Measurements from ENCODE around the gene AKAP6.

AKAP6 gene

DNA sequence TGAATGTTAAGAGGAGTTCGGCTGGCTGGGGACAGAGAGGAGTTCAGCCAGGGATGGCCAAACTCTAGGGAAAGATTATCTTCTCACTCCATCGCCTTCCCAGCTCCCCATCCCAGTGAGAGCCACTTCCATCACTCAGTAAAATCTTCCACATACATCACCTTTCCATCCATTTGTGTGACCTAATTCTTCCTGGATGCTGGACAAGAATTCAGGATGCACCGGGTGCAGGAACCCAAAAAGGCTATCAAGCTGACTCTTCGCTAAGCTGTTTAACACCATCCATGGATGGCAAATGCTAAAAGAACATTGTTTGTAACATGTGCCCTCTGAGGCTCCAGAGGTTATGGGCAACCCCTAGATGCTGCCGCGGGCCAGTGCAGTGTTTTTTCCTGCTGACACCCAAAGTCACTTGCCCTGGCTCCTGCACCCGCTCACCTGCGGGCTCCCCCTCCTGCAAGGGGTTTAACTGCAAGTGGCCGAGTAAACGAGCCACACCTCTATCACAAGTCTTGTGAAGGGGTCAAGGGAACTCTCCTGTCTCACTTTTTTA lies 393.6 kb downstream of the AKAP6 start:
- DNase-seq: no peak

DNA sequence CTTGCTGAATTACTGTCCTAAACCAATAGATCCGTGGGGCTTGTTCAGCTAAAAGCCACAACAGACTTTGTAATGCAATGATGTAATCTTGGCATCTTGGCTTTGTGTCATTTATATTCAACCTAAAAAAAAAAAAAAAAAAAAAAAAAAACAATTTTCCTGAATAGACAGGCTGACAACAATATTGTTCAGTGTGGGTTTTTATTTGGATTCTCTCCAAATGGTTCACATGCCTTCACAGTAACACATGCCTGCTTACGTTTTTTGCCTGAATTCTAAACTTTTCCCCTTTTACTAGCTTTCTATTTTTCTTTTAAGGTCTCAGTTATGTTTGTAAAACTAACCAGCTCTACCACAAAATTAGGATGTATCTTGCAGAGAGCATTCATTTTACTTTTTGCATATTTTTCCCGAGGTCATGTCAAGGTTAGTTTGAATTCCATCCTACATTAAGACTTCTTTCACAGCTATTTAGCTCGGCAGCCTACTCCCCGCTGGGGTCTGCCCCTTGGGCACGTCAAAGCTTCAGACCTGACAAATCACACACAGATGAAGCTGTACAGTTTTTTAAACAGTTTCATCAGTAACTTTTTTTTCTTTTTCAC lies 395.9 kb downstream of the AKAP6 start:
- DNase-seq: no peak

DNA sequence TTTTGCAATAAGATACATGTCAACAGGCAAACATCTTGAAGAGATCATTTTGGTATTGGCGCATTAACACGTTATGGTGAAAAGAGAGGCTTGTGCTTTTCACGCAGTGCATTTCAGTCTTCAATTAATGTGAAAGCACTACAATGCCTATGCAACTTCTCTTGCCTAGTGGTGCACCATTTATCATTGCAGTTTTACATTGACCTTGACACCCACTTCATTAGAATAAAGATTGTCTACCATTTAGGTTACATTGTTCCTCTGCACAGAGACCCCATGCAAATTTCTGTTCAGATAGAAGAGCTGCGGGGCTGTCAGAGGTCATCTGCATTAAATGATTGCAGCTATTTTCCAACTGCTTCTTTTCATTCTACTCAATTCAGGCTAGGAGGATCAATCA lies 397.4 kb downstream of the AKAP6 start:
- no peak for DNase-seq

DNA sequence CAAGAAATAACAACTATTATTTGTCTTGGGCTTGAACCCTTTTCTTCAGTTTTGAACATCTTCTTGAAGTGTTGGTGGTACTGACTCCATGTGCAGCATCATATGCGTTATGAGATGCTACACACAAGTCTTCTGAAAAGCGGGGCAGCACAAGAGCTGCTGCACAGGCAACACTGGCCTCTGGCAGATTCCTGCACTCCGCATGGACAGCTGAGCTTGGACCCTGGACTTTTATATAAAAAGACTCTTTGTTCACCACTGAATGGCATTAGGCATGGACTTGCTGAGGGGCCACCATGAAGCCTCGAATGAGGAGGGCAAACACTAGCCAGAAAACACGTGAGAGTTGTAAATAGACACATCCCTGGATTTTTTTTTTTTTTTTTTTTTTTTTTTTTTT lies 398.7 kb downstream of the AKAP6 start:
- DNase-seq: no peak

DNA sequence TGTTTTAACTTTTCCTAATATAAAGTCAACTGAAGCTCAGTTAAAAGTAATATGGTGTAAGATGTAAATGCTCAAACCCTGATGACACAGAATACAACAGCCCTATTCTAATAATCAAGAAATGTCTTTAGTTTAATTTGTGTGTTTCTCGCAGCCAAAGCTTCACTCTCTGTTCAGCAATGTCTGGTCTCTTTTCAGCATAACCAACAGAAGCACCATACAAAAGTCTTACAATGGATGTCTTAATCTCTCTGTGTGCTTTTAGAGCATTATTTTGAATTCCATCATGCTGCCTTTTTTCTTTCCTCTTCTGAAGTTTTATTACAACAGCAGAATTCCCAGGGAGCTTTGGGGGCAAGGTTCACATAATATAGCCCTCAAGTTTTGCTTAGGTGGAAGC lies 399.4 kb downstream of the AKAP6 start:
- no peak for DNase-seq

DNA sequence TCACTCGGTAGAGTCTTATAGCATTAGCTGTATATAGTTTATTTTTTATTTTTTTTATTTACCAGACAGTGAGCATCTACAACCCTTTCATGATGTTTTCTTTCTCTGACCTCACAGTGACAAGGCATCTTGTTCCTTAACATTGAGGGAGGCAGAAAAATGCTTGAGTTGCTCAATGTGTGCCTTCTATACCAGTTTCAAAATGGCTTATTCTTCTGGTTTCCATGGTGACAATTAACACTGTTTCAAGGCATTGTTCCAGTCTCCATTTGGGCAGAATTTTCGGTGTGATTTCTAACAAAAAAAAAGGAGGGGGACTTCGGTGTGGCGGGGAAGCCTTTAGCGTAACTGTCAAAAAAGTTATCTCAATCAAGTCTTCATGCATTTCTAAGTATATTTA lies 399.9 kb downstream of the AKAP6 start:
- DNase-seq: no peak

DNA sequence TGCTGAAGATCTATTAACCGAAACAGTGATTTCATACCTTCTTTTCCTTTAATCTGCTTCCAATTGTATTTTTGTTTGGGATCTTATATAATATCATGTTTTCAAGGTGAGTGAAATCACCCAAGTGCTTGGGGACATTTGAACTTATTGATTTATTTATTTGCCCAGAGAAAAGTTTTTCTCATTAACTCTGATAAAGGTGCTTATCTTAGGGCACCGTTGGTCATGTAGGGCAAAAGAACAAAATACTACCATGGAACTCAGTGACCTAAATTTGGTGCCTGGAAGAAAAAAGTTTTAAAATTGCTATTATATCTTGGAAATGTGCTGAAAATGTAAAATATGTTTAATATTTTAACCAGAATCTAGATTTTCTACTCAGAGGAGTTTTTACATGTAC lies 402.2 kb downstream of the AKAP6 start:
- no peak for DNase-seq

DNA sequence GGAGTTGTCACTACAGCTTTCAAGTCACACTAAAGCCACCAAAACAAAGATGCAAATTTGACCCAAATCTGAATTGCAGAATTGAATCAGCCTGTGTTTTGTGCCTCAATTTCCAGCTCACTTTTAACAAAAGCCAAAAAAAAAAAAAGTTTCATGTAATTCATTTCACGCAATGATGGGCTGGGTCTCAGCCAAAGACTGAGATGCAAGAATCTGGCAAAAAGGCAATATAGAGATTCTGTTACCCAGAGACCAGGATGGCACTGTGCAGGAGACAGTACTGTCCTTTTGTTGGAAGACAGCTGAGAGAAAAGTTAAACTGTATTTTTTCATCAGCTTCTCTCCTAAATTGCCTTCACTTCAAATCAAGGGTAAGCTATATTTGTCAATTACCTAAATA lies 403.9 kb downstream of the AKAP6 start:
- DNase-seq: no peak

DNA sequence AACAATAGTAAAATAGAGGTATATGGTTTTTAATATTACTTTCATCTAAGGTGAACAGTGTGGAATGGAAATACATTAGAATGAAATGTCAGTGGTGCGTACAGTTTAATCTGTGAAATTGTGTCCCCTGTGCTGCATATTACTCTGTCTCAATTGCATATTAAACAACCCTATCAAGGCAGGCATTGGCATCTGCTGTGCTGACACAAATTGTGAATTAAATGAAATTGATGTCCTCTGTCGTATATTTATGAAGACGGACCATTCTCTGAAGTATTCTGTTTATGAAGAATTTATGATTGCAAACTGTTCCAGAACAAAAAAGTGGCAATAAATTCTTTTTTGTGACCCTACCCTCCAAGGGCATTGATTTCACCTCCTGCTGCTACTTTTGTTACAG lies 405.2 kb downstream of the AKAP6 start:
- DNase-seq: no peak

DNA sequence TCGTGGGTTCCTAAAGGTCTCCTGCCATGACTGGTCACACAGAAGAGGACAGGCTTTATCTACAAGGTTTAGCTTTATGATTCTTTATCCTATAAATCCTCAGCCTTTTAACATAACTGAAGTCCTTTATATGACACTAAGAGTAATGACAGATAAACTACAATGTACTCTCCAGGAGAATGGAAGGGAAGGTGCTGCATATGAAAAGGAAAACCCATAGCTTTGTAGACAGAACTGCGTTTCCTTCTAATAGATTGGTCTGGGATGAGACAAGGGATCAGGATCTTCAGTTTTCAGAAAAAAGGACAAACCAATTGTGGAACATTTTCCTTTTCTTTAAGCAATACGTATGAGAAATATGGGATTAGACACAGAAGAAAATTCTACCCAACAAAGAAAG lies 408.5 kb downstream of the AKAP6 start:
- no peak for DNase-seq

DNA sequence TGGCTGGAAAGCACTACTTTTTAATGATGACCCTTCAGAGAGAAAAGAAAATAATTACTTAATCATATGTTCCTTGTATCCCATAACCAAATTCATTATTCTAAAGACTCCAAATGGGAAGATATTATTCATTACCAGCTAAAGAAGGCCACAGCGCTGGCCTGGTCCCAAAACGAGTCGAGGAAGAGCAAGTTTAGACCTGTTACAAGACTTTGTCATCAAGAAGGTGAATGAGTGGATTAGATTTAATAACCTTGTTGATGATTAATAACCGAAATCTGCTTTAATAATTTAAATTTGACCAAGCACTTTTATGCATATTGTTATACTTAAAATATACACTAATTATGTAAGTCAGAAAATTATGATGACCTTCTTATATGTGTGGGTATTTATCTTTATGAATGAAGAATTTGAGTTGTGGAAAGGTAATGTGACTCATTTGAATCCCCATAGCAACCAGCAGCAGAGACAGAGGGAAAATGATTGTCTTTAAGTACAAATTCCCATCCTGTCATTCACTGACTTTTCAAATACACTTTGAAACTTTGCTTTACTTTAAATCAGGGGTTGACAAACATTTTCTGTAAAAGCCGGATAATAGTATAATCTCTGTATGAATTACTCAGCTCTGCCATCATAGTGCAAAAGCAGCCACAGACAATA lies 409.2 kb downstream of the AKAP6 start:
- no peak for DNase-seq

DNA sequence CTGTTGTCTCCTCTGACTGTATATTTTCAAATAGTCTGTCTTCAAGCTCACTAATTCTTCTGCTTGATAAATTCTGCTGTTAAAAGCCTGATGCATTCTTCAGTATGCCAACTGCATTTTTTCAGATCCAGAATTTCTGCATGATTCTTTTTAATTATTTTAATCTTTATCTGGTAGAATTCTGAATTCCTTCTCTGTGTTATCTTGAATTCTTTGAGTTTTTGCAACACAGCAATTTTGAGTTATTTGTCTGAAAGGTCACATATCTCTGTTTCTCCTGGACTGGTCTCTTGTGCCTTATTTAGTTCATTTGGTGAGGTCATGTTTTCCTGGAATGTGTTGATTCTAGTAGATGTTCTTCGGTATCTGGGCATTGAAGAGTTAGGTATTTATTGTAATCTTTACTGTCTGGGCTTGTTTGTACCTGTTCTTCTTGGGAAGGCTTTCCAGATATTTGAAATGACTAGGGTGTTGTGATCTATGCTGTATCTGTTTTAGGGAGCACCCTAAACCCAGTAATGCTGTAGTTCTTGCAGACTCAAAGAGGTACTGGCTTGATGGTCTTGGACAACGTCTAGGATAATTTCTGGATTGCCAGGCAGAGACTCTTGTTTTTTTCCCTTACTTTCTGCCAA lies 415.8 kb downstream of the AKAP6 start:
- no peak for DNase-seq

DNA sequence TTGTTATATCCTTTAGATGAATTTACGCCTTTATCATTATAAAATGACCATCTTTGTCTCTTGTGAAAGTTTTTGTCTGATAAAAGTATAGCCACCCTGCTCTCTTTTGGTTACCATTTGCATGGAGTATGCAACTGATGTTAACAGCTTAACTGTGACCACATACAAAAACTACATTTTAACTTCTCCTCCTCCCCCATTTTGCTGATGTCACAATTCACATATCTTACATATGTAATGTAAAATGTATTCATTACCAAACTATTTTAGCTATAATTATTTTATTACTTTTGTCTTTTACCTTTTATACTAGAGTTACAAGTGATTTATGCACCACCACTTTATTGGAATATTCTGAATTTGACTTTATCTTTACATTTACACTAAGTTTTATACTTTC lies 425.1 kb downstream of the AKAP6 start:
- no peak for DNase-seq

DNA sequence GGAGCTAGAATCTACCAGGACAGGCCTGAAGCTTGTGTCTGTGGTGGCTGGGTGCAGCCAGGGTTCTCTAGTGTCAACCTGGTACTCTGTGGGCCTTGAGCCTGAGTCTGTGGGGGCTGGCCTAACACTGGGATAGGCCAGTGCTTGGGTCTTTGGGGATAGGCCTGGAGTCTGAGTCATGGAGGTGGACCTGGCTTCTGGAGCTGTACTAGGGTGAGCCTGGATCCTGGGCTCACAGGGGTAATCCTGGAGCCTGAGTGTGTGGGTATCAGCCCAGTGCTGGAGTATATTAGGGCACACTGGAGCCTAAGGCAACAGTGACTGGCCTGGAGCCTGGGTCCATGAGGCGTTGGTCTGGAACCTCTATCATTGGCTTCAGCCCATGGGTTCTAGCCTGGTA lies 427.1 kb downstream of the AKAP6 start:
- DNase-seq: no peak

DNA sequence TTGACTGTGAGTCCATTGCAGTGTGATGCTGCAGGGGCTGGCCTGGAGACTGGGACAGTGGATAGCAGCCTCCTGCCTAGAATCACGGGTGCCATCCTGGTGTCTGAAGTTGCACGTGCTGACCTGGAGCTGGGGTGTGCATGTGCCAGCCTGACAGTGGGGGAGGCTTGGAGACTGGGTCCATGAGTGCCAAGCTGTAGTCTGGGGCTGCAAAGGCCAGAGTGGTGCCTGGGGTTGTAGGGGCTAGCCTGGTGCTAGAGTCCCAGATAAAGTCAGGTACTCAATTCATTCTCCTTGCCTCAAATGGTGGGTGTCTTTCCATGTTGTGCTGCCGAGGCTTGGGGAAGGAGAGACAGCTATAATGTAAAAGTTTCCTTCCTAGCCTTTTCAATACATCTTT lies 427.7 kb downstream of the AKAP6 start:
- DNase-seq: no peak

DNA sequence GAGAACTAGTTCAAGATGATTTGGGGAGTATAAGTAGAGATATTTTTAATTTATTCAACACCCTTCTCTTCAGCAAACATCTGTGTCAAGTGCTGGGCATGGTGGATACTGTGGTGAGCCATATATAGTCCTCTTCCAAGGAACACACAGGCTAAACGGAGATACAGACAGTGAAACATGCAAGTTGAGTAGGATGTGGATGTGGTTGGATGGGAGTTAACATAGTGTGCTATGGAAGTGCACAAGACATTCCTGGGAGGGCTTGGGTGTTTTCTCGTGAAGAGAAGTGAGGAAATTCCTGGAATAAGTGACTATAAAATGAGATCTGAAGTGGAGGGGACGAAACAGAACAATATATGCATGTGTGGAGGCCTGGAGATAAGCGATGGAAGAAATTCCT lies 428.5 kb downstream of the AKAP6 start:
- DNase-seq: no peak

DNA sequence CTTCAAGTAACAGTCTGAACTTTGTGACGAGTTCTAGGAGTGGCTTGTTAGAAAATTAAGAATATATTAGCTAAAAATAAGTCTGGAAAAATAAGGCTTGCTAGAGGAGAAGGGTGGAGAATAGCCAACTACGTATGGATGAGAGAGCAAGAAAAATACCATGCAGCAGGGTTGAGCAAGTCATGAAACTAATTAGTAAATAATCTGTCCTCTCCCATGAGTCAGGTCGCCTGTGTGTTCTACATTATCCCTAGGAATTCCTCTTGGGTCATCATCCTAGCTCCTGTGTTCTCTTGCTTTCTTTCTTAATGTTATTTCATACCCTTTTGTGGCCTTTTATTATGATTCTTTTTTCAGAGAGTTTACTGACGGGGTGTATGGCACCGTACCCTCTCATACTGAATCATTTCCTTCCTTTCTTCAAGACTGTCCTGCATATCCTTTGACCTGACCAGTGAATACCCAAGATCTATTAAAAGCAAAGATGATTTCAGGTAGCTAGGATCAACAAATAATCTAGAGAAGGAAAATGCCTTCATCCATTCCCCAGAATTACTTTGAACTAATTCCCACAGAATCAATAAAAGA lies 432.4 kb downstream of the AKAP6 start:
- DNase-seq: no peak

DNA sequence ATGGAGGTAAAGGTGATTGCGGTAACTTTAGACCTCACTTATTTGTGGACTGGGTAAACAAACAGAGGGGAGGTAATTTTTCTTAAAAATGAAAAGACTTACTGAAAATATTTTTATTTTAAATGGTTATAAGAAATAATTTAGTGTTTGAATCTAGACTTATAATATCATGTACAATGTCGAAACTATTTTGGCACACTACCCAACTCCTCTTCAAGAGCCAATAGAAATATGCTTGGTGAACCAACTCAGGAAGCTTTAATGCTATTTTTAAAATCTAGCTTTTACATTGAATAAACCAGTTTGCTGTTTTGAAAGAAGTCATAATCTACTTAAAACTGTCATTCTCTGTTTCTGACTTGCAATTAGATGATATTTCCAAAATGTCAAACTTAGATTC lies 433.8 kb downstream of the AKAP6 start:
- no peak for DNase-seq

DNA sequence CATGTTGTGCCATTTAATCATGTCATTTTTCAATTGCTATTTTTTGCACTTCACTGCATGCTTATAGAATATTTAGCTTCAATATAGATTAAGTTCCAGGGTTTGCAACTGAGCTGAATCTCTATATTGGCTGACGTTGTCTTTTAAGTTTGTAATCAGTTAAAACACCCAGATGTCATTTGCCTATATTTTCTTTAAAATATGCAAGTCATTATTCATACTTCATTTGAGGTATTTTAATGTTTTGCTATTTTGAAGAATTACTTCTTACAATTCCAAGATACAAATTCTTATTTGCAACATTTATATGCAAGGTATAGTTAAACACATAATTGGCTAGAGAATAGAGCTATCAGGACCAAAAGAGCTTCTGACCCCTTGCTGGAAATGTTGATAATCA lies 434.6 kb downstream of the AKAP6 start:
- DNase-seq: no peak

DNA sequence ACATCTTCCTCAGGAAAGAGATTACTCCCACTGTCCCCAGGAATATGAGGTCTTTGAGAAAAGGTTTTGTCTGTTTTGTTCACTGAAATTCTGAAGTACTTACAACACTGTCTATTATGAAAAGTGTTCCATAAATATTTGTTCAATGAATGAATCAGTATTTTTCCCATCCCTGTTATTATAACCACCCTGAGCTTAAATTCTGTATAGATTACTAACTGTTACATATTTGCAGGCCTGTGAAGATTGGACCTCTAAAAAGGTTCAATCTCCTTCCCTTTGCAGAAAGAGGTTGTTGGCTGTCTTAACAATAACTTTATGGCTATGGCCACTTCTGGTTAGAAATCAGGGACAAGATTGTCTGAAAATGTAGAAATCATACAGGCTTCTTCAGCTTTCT lies 435.0 kb downstream of the AKAP6 start:
- DNase-seq: no peak

DNA sequence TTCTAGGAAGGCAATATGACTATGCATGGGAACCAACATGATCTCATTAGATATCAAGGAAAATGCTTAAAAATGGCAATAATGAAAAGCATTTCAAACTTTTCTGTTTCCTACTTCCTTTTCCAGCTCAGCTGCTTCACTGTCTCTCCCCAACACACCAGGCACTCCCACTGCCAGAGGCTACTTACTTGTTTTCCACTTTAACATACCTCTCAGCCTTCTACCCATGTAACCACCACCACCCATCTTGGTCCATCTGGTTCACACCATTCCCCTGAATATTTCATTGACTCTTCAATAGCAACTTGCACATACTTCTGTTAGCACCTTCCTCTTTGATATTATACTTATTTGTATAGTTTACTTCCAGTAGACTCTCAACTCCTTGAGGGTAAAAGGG lies 441.3 kb downstream of the AKAP6 start:
- no peak for DNase-seq

DNA sequence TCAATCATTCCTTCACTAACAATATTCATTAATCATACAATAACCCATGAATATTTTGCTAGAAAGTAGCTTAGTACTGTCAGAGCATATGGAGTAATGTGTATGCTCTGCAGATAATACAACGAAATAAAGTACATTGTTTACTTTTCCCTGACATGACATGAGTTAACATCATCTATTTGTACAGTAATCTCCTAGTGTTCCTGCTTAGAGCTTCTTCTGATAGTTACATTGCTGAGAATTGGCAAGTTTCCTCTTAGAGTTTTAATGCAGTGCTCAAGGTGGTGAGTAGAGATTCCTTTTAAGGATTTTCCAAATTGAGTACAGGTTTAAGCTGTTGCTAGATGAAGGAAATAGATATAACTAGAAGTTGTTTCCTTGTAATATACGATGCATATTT lies 445.1 kb downstream of the AKAP6 start:
- DNase-seq: no peak

DNA sequence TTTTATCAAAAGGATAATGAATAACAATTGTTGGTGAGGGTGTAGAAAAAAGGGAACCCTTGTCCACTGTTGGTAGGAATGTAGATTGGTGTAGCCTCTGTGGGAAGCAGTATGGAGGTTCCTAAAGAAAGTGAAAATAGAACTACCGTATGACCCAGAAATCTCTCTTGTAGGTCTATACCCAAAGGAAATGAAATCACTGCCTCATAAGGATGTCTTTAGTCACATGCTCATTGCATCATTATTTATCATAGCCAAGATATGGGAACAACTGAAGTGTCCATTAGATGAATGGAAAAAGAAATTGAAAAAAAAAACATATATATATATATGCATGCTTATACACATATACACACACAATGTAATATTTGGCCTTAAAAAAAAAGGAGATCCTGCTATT lies 450.7 kb downstream of the AKAP6 start:
- no peak for DNase-seq

DNA sequence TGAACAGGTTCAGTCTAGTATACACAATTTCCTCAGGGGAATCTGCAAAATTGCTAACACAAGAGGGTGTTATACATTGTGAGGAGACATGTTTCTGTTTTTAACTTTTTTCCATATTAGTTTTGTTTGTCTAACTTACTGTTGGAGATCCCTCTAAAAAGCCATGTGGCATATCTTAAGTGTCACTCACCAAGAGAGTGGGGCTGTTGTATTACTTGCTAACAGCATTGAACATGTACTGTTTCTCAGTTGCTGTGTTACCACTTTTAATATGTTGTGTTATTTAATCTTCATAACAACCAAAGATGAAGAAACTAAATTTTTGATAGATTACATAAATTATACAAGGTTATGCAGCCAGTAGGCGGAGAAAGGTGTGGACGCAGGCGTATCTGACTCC lies 455.3 kb downstream of the AKAP6 start:
- DNase-seq: no peak

All from stimulated activated CD4-positive, alpha-beta T cell treated with anti-CD3 and anti-CD28 coated beads, Interleukin-4, amount 100 ng/mL, for 1 hour (primary cell).